IMR-90 (cell line): ENCODE data around the gene SRGAP3. TPM values are rescaled to one million over a fixed set of nuclear protein-coding genes. Genes with fewer than 3 reads are reported as not detected.

Experiments used
- ATAC-seq: fragments of 200-7000 bp; cut with Tn5 transposase; 2 replicates; pipeline ENCODE4 v1.9.1; 2020; ENCODE audit warnings: low read depth, mild to moderate bottlenecking, moderate library complexity
- BruUV-seq: library from RNA; stranded (reverse); fragments of 400-500 nt; replicated peaks from 2 replicates; lab custom pipeline; 2021; lab: Mats Ljungman, UMichigan
- CTCF ChIA-PET: fragments of 300-600 bp; formaldehyde crosslinking; extraction: SDS; loops from one replicate; lab custom pipeline; 2021; ENCODE audit warnings: antibody characterized with exemption; lab: Yijun Ruan, JAX
- POLR2A ChIA-PET: fragments of 300-600 bp; sonication (Branson Sonifier 250); formaldehyde crosslinking; loops from one replicate; lab custom pipeline; 2022; ENCODE audit warnings: antibody characterized with exemption; ENCODE audit not compliant: unreplicated experiment; lab: Charles Lee
- DNase-seq: peaks from one replicate; pipeline ENCODE4 v3.0.0; 2013
- H2AFZ ChIP-seq: replicated peaks from 2 replicates; pipeline ENCODE3; 2013; ENCODE audit warnings: low read length, mild to moderate bottlenecking; ENCODE audit not compliant: poor library complexity
- H2AK5ac ChIP-seq: 2 replicates; pipeline ENCODE4 v1.6.1; 2013; ENCODE audit warnings: low read depth, low read length, inconsistent platforms
- H2AK9ac ChIP-seq: replicated peaks from 2 replicates; pipeline ENCODE3; 2013; ENCODE audit warnings: mild to moderate bottlenecking, low read depth, low read length, moderate library complexity; ENCODE audit not compliant: poor library complexity
- H2BK120ac ChIP-seq: 2 replicates; pipeline ENCODE4 v1.6.1; 2013; ENCODE audit warnings: low read depth, low read length, inconsistent platforms
- H2BK15ac ChIP-seq: 3 replicates; pipeline ENCODE4 v1.6.1; 2013; ENCODE audit warnings: low read depth, low read length, inconsistent platforms
- H2BK20ac ChIP-seq: 2 replicates; pipeline ENCODE4 v1.6.1; 2013; ENCODE audit warnings: low read depth, mild to moderate bottlenecking, inconsistent platforms, low read length, moderate library complexity
- H2BK5ac ChIP-seq: 2 replicates; pipeline ENCODE4 v1.6.1; 2013; ENCODE audit warnings: mild to moderate bottlenecking, low read depth, low read length, inconsistent platforms; ENCODE audit not compliant: poor library complexity, severe bottlenecking
- H3K14ac ChIP-seq: replicated peaks from 2 replicates; pipeline ENCODE4 v1.6.1; 2013; ENCODE audit warnings: low read depth, low read length, inconsistent platforms
- H3K18ac ChIP-seq: 2 replicates; pipeline ENCODE4 v1.6.1; 2013; ENCODE audit warnings: low read depth, low read length, control low read depth
- H3K23ac ChIP-seq: 2 replicates; pipeline ENCODE4 v1.6.1; 2013; ENCODE audit warnings: low read depth, low read length, inconsistent platforms
- H3K27ac ChIP-seq: 2 replicates; pipeline ENCODE4 v1.5.1; 2013; ENCODE audit warnings: mild to moderate bottlenecking, control low read depth, low read length; ENCODE audit not compliant: insufficient read depth
- H3K27me3 ChIP-seq: 2 replicates; pipeline ENCODE4 v1.6.1; 2013; ENCODE audit warnings: low read length; ENCODE audit not compliant: control insufficient read depth, insufficient read depth
- H3K36me3 ChIP-seq: 2 replicates; pipeline ENCODE4 v1.6.1; 2013; ENCODE audit warnings: low read length, mixed read lengths; ENCODE audit not compliant: control insufficient read depth, insufficient read depth
- H3K4ac ChIP-seq: 2 replicates; pipeline ENCODE4 v1.6.1; 2013; ENCODE audit warnings: low read depth, low read length, inconsistent platforms
- H3K4me1 ChIP-seq: 2 replicates; pipeline ENCODE4 v1.6.1; 2013; ENCODE audit warnings: low read length, mixed read lengths; ENCODE audit not compliant: control insufficient read depth, insufficient read depth
- H3K4me2 ChIP-seq: 2 replicates; pipeline ENCODE4 v1.6.1; 2013; ENCODE audit warnings: low read depth, mild to moderate bottlenecking, control low read depth, low read length, moderate library complexity
- H3K4me3 ChIP-seq: 2 replicates; pipeline ENCODE4 v1.5.1; 2013; ENCODE audit warnings: low read depth, mild to moderate bottlenecking, control low read depth, low read length, moderate library complexity; ENCODE audit not compliant: insufficient read depth
- H3K56ac ChIP-seq: 2 replicates; pipeline ENCODE4 v1.6.1; 2013; ENCODE audit warnings: low read length, inconsistent platforms; ENCODE audit not compliant: insufficient read depth; ENCODE audit errors: extremely low read depth
- H3K79me1 ChIP-seq, 2 experiments: 2 replicates each; pipeline ENCODE4 v1.6.1; 2013; ENCODE audit warnings: low read length in 2 of 2, inconsistent platforms in 1 of 2, low read depth in 1 of 2
- H3K9ac ChIP-seq: 2 replicates; pipeline ENCODE4 v1.6.1; 2013; ENCODE audit warnings: low read depth, low read length, control low read depth
- H3K9me1 ChIP-seq: 2 replicates; pipeline ENCODE4 v1.6.1; 2013; ENCODE audit warnings: low read length, inconsistent platforms; ENCODE audit not compliant: insufficient read depth
- H3K9me3 ChIP-seq: 2 replicates; pipeline ENCODE4 v1.6.1; 2013; ENCODE audit warnings: low read length; ENCODE audit not compliant: control insufficient read depth, insufficient read depth
- H4K20me1 ChIP-seq: 2 replicates; pipeline ENCODE4 v1.6.1; 2013; ENCODE audit warnings: low read length, inconsistent platforms; ENCODE audit not compliant: insufficient read depth
- H4K5ac ChIP-seq: 2 replicates; pipeline ENCODE4 v1.6.1; 2013; ENCODE audit warnings: mild to moderate bottlenecking, low read depth, low read length, control low read depth
- H4K8ac ChIP-seq, 2 experiments: 2 replicates each; pipeline ENCODE4 v1.6.1; 2013; ENCODE audit warnings: low read depth in 2 of 2, low read length in 2 of 2, control low read depth in 1 of 2, inconsistent platforms in 1 of 2
- H4K91ac ChIP-seq: 2 replicates; pipeline ENCODE4 v1.6.1; 2013; ENCODE audit warnings: low read depth, low read length, inconsistent platforms; ENCODE audit not compliant: insufficient read depth
- POLR2A ChIP-seq: IDR thresholded peaks from 2 replicates; pipeline ENCODE4 v1.6.1; 2012; ENCODE audit warnings: mild to moderate bottlenecking, low read depth, low read length
- SMC3 ChIP-seq: fragments of 150-350 bp; IDR thresholded peaks from 2 replicates; pipeline ENCODE4 v1.6.1; 2016; ENCODE audit warnings: low read depth, mild to moderate bottlenecking, antibody characterized with exemption, low read length, moderate library complexity
- WGBS, 2 experiments: methylation state at CpG; one replicate each; pipeline versions ENCODE4 v1.1.5 to v1.1.7; 2013; ENCODE audit warnings: missing lambda C conversion rate in 2 of 2; ENCODE audit not compliant: insufficient read length in 1 of 2; ENCODE audit errors: extremely low coverage in 2 of 2; 5-methylcytosine and 5-hydroxymethylcytosine counted together
- dilution Hi-C: fragments of 300-500 bp; cut with HindIII; formaldehyde crosslinking; loops from one replicate; pipeline ENCODE4 v1.14.3; 2018; ENCODE audit warnings: low sequenced_read_pairs; ENCODE audit not compliant: unreplicated experiment
- in situ Hi-C: fragments of 300-500 bp; cut with MboI; formaldehyde crosslinking; loops from 3 replicates; pipeline ENCODE4 v1.14.3; 2019; ENCODE audit warnings: low sequenced_read_pairs, inconsistent platforms, mixed read lengths
- intact Hi-C: fragments of 100-400 bp; cut with micrococcal nuclease; formaldehyde crosslinking; loops from 2 replicates; pipeline ENCODE4 v1.10.0; 2022
- polyA plus RNA-seq, 3 experiments: library from polyadenylated mRNA; depleted of rRNA; stranded (reverse); fragments of >200 nt; gene quantifications; 2 replicates each; pipeline ENCODE4 v1.2.3, GENCODE V29; 2012; ENCODE audit warnings: low replicate concordance in 1 of 3
- total RNA-seq: library from RNA; depleted of rRNA; stranded (reverse); fragments of >200 nt; gene quantifications from 2 replicates; pipeline ENCODE4 v1.2.3, GENCODE V29; 2012

The SRGAP3 gene
- total and polyA plus RNA-seq, 2 of the 4 experiments (the other 2 are of a cell fraction) = 0.68 to 1.4 TPM

- no TSS peak for BruUV-seq
- POLR2A ChIA-PET = no interaction called here
- Histone ChIP-seq H3K18ac (no peak overlapping the region), H4K8ac (no peak overlapping the region), H3K56ac (no peak overlapping the region), H2BK15ac (no peak overlapping the region), H3K14ac (no peak overlapping the region), H3K9ac (no peak overlapping the region), H2AK9ac (no peak overlapping the region), H3K27me3 (peaks cover 13% of the 10 kb centered on the region), H3K9me3 (peaks cover 4% of the 10 kb centered on the region; the same call in 1 of the 2 replicates), H3K36me3 (no peaks in the 10 kb centered on the region), H4K91ac (no peak overlapping the region), H3K27ac (no peak overlapping the region), H2AFZ (no peak overlapping the region), H2AK5ac (no peak overlapping the region), H3K4me1 (no peaks in the 10 kb centered on the region), H2BK5ac (no peak overlapping the region), H3K9me1 (no peaks in the 10 kb centered on the region), H3K4ac (no peak overlapping the region), H3K4me3 (no peak overlapping the region), H3K79me1 (no peaks in the 10 kb centered on the region), H2BK120ac (no peak overlapping the region), H2BK20ac (no peak overlapping the region), H4K5ac (no peak overlapping the region), H4K20me1 (no peaks in the 10 kb centered on the region), H3K4me2 (no peak overlapping the region), H3K23ac (no peak overlapping the region)
- intact Hi-C loops (no loop called here), in situ Hi-C loops (no loop called here), dilution Hi-C loops (no loop called here)
- 96% methylated on average over 5 of the region's 9 CpGs; no CpG with 5 or more reads in 1 of the 2 experiments for WGBS, 2 experiments
- no peak for DNase-seq
- no peak for ATAC-seq
- TF ChIP-seq POLR2A = no peak
- TF ChIP-seq SMC3 = no peak
- CTCF ChIA-PET = no interaction called here
Measured at GRCh38 chr3:8981296-8981695, 268.1 kb downstream of the SRGAP3 start.
